Measurements from ENCODE around the gene SULT1A2. TPM values are rescaled to one million over a fixed set of nuclear protein-coding genes. Genes with fewer than 3 reads are reported as not detected.
"Not testable (repeated sequence)": the region's sequence is repeated elsewhere in the genome, so short reads cannot be mapped to it uniquely, and the experiment has no call there.

Gene SULT1A2
- total RNA-seq, result not detected in 2 replicates

- DNase-seq (ENCODE audit: low read depth in 2 of 2), result no peak
Observed at GRCh38 chr16:28596840-28597691, at the start of gene SULT1A2. Gene SULT1A2, minus strand, starts transcription at chr16:28597050. Its CDS starts 1,120 bp downstream, at chr16:28595930.

GRCh38 chr16:28639959-28640358, 43.1 kb upstream of the SULT1A2 start:
- not testable (repeated sequence) for DNase-seq (ENCODE audit: low read depth in 2 of 2)

GRCh38 chr16:28638359-28638758, 41.5 kb upstream of the SULT1A2 start:
- DNase-seq (ENCODE audit: low read depth in 2 of 2), result not testable (repeated sequence)

GRCh38 chr16:28637765-28638164, 40.9 kb upstream of the SULT1A2 start, which contains the start of gene NPIPB8:
Gene NPIPB8, plus strand, starts transcription at chr16:28638065. Its CDS starts 296 bp downstream, at chr16:28638361.
- DNase-seq (ENCODE audit: low read depth in 2 of 2), result not testable (repeated sequence)

- peak in 1 of 2 donors; percentile 32 for DNase-seq (ENCODE audit: low read depth in 2 of 2)
Observed at GRCh38 chr16:28636093-28636823, 39.4 kb upstream of the SULT1A2 start.

GRCh38 chr16:28630905-28631304, 34.1 kb upstream of the SULT1A2 start:
- DNase-seq (ENCODE audit: low read depth in 2 of 2), result not testable (repeated sequence)

GRCh38 chr16:28623172-28623711, 26.4 kb upstream of the SULT1A2 start:
- no peak for DNase-seq (ENCODE audit: low read depth in 2 of 2)

- not testable (repeated sequence) for DNase-seq (ENCODE audit: low read depth in 2 of 2)
Observed at GRCh38 chr16:28622532-28623171, 25.8 kb upstream of the SULT1A2 start.

- no peak for DNase-seq (ENCODE audit: low read depth in 2 of 2)
Observed at GRCh38 chr16:28621481-28622155, 24.8 kb upstream of the SULT1A2 start.

GRCh38 chr16:28620316-28620715, 23.5 kb upstream of the SULT1A2 start:
- not testable (repeated sequence) for DNase-seq (ENCODE audit: low read depth in 2 of 2)

- no peak for DNase-seq (ENCODE audit: low read depth in 2 of 2)
Observed at GRCh38 chr16:28617874-28618273, 21.0 kb upstream of the SULT1A2 start.

GRCh38 chr16:28616636-28617035, 19.8 kb upstream of the SULT1A2 start:
- DNase-seq (ENCODE audit: low read depth in 2 of 2), result no peak

GRCh38 chr16:28616224-28616577, 19.4 kb upstream of the SULT1A2 start:
- not testable (repeated sequence) for DNase-seq (ENCODE audit: low read depth in 2 of 2)

GRCh38 chr16:28615486-28616223, 18.8 kb upstream of the SULT1A2 start:
- DNase-seq (ENCODE audit: low read depth in 2 of 2), result peak in 1 of 2 donors; percentile 32

- not testable (repeated sequence) for DNase-seq (ENCODE audit: low read depth in 2 of 2)
Observed at GRCh38 chr16:28614561-28614960, 17.7 kb upstream of the SULT1A2 start.

- DNase-seq (ENCODE audit: low read depth in 2 of 2), result not testable (repeated sequence)
Observed at GRCh38 chr16:28613912-28614311, 17.1 kb upstream of the SULT1A2 start.

GRCh38 chr16:28612359-28613280, 15.8 kb upstream of the SULT1A2 start:
- not testable (repeated sequence) for DNase-seq (ENCODE audit: low read depth in 2 of 2)

GRCh38 chr16:28610595-28611191, 13.8 kb upstream of the SULT1A2 start:
- DNase-seq (ENCODE audit: low read depth in 2 of 2), result no peak

Data from dermis microvascular lymphatic vessel endothelial cell (primary cell).